Left ventricle myocardium inferior (tissue), 1 donor: ENCODE data around the gene CEP70. TPM values are rescaled to one million over a fixed set of nuclear protein-coding genes. Genes with fewer than 3 reads are reported as not detected.

ENCODE experiments used
- DNase-seq: peaks from one replicate; pipeline ENCODE4 v3.0.0-alpha.2; 2020
- H3K27ac ChIP-seq: fragments of 200-600 bp; replicated peaks from 2 replicates; pipeline ENCODE4 v1.8.0; 2021
- H3K27me3 ChIP-seq: fragments of 200-600 bp; 2 replicates; pipeline ENCODE4 v1.8.0; 2021; ENCODE audit warnings: low read depth
- H3K36me3 ChIP-seq: fragments of 200-600 bp; 2 replicates; pipeline ENCODE4 v1.8.0; 2021
- H3K4me1 ChIP-seq: fragments of 200-600 bp; 2 replicates; pipeline ENCODE4 v1.8.0; 2021
- H3K4me3 ChIP-seq: fragments of 200-600 bp; 2 replicates; pipeline ENCODE4 v1.8.0; 2021; ENCODE audit warnings: mild to moderate bottlenecking, moderate library complexity
- H3K9me3 ChIP-seq: fragments of 200-600 bp; replicated peaks from 2 replicates; pipeline ENCODE4 v1.8.0; 2021
- CTCF ChIP-seq: fragments of 200-600 bp; IDR thresholded peaks from 2 replicates; pipeline ENCODE4 v1.8.0; 2021; ENCODE audit warnings: antibody characterized with exemption, mild to moderate bottlenecking, borderline replicate concordance
- intact Hi-C: fragments of 100-400 bp; cut with micrococcal nuclease; formaldehyde crosslinking; loops from one replicate; pipeline ENCODE4 v1.11.0; 2022
- total RNA-seq: library from RNA; stranded (reverse); fragmentation: NEBNext Ultra II Directional; extraction: Animal tissue kit (Norgen Biotek cat#: 25700); gene quantifications from one replicate; pipeline ENCODE4 v1.2.1, GENCODE V29; 2021
- donor health status: DM: no; HTN: yes; CAD: no; lungs with severe emphysema.

CEP70 gene
- total RNA-seq, 1 donor from 2014 or later = 25.8 TPM

DNA sequence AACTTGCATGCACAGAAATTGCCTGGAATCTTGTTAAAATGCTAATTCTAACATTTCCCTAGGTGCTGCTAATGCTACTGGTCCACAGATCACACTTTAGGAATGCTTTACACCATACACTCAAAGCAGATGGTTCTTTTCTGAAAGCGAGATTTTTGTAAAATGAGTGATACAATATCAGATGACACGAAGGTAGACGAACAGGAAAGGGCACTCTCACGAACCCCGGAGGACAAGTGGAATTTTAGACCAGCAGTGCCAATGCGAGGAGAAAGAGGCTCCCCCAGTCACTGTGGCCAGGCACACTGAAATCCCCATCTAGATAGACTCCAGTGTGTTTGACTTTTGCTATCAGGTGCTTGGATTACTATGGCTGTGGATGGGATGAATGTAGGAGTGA, 35.5 kb upstream of the CEP70 start:
- Histone ChIP-seq H3K27me3 (no peaks in the 10 kb centered on the region), H3K9me3 (no peaks in the 10 kb centered on the region), H3K4me1 (no peaks in the 10 kb centered on the region), H3K4me3 (no peak overlapping the region), H3K36me3 (peaks cover 31% of the 10 kb centered on the region), H3K27ac (no peak overlapping the region)
- TF ChIP-seq CTCF = no peak
- DNase-seq = no peak
- intact Hi-C loops = no loop called here

DNA sequence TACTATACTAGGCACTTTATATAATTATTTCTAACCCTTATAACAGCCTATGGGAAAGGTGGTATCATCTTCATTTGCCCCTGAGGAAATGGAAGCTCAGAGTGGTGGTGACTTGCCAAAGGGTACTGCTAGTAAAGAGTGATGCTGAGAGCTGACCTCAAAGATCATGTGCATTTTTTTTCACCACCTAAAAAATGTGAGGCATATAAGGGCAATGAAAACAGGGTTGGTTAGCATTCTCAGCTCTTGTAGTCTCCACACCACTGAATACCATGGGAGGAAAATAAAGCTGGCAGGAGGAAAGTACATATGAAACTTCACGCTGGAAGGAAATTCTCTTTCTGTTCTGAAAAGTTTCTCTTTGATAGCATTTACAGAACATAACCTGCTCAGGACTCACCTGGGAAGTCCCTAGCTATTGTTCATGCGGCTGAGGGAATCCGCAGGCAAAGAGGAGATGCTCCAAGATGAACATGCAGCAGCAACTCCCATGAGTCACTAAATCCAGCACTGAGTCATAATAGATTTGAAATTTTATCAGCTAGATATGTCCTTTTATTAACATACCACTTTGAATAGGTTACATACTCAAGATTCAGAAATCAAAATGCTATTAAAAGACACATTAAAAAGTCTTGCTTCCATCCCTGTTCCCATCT, 31.8 kb upstream of the CEP70 start:
- H3K27ac ChIP-seq = no peak overlapping the region
- H3K4me3 ChIP-seq = no peak overlapping the region
- no peaks in the 10 kb centered on the region for H3K4me1 ChIP-seq
- intact Hi-C loops = no loop called here
- H3K27me3 ChIP-seq = no peaks in the 10 kb centered on the region
- TF ChIP-seq CTCF = no peak
- H3K36me3 ChIP-seq = peaks cover 15% of the 10 kb centered on the region
- no peak for DNase-seq
- no peaks in the 10 kb centered on the region for H3K9me3 ChIP-seq

- DNase-seq = no peak
- peaks cover 6% of the 10 kb centered on the region for H3K36me3 ChIP-seq
- intact Hi-C loops = no loop called here
- H3K4me3 ChIP-seq = no peak overlapping the region
- no peaks in the 10 kb centered on the region for H3K4me1 ChIP-seq
- no peaks in the 10 kb centered on the region for H3K9me3 ChIP-seq
- no peak for TF ChIP-seq CTCF
- H3K27ac ChIP-seq = no peak overlapping the region
- no peaks in the 10 kb centered on the region for H3K27me3 ChIP-seq
These were observed 30.5 kb upstream of the CEP70 start for GRCh38 chr3:138624518-138624917.

DNA sequence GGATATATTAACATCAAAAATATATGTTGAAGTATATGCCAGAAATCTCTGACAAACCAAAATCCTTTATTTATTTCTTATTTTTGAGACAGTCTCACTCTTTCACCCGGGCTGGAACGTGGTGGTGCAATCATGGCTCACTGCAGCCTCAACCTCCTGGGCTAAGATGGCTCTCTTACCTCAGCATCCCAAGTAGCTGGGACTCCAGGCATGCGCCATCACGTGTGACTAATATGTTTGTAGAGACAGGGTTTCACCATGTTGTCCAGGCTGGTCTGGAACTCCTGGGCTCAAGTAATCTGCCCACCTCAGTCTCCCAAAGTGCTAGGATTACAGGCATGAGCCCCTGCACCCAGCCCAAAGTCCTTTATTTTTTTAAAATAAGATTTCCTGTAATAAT, 26.4 kb upstream of the CEP70 start:
- intact Hi-C loops = no loop called here
- no peaks in the 10 kb centered on the region for H3K9me3 ChIP-seq
- H3K4me3 ChIP-seq = no peak overlapping the region
- no peak for DNase-seq
- no peaks in the 10 kb centered on the region for H3K36me3 ChIP-seq
- H3K27me3 ChIP-seq = no peaks in the 10 kb centered on the region
- no peaks in the 10 kb centered on the region for H3K4me1 ChIP-seq
- TF ChIP-seq CTCF = no peak
- H3K27ac ChIP-seq = no peak overlapping the region

GRCh38 chr3:138615462-138615861, 21.4 kb upstream of the CEP70 start:
- Histone ChIP-seq H3K4me1 (no peaks in the 10 kb centered on the region), H3K36me3 (no peaks in the 10 kb centered on the region), H3K9me3 (no peaks in the 10 kb centered on the region), H3K27ac (no peak overlapping the region), H3K27me3 (no peaks in the 10 kb centered on the region), H3K4me3 (no peak overlapping the region)
- intact Hi-C loops = no loop called here
- DNase-seq = no peak
- no peak for TF ChIP-seq CTCF
